ENCODE measurements around the gene KRTDAP. TPM values are rescaled to one million over a fixed set of nuclear protein-coding genes. Genes with fewer than 3 reads are reported as not detected.

Gene KRTDAP
- total and polyA plus RNA-seq, 10 of the 15 experiments (the other 5 are each of a cell fraction or from before 2014, with no cell fraction given) = 0.23 TPM; not detected in 9

DNA sequence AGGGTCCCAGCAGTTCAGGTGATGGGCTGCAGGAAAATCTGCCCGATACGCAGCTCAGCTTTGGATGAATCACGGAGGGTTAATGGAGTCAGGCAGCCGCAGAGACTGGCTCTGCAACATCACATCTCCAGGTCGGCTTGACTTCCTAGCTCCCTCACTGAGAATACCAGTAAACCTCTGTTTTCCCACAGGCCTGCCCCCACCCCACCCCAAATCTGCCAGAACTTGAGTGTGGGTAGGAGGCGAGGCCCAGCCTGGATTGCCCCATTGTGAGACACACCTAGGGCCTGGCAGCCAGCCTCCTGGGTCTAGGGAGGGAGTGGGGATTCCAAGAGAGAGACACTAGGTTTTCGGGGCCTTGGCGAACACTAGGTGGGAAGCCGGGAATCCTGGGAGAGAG lies 3.7 kb upstream of the KRTDAP start (continued):
- TF ChIP-seq MTA3 (IDR thresholded peaks at IDR 0.05; ENCODE audit: borderline replicate concordance, low read length) (no peak), GATAD2B (conservative IDR thresholded peaks at IDR 0.05; ENCODE audit: low read depth) (no peak), FOXK2 (IDR thresholded peaks at IDR 0.05) (no peak)

DNA sequence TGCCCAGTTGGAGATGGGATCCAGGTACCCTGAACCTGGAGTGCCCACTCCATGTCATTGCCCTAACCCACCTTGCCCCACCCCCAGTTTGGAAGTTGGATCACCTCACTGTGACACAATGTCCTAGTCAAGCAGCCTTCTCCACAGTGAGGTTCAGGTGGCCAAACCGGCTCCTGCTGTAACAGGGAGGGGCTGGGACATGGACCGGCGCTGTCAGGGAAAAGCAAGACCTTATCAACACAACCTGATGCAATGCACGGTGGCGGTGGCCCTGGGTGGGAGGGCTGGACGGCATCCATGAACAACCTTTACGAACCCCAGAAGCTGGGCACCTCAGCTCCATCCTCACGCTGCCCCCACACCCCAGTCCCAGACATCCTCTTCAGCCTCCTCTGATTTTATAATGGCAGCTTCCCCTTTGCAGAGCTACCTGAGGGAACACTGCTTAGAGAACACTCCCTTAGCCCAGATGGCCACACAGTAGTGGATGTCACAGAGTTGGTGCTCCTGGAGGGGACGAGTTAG lies 1.6 kb upstream of the KRTDAP start:
- no peak overlapping the region for H3K4me3 ChIP-seq
- BruUV-seq (replicated peaks) = no TSS peak
- no peak for DNase-seq (ENCODE audit: low read depth, low spot score)
- no peak for FAIRE-seq
- ChIA-PET RAD21 (ENCODE audit: unreplicated experiment) (interaction anchor here (0.8 to 1.5 kb wide), 3 partner anchors 18 to 139 kb away, joined by 3 to 4 read pairs (median 4); no protein-coding TSS in a partner anchor), CTCF (interaction anchor here (0.6 to 7.2 kb wide), 12 partner anchors 18 to 176 kb away, joined by 3 to 111 read pairs (median 4); no protein-coding TSS in a partner anchor), SMC1A (ENCODE audit: uncharacterized antibody, unreplicated experiment) (interaction anchor here (0.7 to 2.7 kb wide), 6 partner anchors 13 to 157 kb away, joined by 3 to 17 read pairs (median 4); no protein-coding TSS in a partner anchor), POLR2A (interaction anchor here (1.5 kb wide), 1 partner anchor 135 kb away, joined by 13 read pairs; no protein-coding TSS in a partner anchor)
- TF ChIP-seq, protein P1, sequence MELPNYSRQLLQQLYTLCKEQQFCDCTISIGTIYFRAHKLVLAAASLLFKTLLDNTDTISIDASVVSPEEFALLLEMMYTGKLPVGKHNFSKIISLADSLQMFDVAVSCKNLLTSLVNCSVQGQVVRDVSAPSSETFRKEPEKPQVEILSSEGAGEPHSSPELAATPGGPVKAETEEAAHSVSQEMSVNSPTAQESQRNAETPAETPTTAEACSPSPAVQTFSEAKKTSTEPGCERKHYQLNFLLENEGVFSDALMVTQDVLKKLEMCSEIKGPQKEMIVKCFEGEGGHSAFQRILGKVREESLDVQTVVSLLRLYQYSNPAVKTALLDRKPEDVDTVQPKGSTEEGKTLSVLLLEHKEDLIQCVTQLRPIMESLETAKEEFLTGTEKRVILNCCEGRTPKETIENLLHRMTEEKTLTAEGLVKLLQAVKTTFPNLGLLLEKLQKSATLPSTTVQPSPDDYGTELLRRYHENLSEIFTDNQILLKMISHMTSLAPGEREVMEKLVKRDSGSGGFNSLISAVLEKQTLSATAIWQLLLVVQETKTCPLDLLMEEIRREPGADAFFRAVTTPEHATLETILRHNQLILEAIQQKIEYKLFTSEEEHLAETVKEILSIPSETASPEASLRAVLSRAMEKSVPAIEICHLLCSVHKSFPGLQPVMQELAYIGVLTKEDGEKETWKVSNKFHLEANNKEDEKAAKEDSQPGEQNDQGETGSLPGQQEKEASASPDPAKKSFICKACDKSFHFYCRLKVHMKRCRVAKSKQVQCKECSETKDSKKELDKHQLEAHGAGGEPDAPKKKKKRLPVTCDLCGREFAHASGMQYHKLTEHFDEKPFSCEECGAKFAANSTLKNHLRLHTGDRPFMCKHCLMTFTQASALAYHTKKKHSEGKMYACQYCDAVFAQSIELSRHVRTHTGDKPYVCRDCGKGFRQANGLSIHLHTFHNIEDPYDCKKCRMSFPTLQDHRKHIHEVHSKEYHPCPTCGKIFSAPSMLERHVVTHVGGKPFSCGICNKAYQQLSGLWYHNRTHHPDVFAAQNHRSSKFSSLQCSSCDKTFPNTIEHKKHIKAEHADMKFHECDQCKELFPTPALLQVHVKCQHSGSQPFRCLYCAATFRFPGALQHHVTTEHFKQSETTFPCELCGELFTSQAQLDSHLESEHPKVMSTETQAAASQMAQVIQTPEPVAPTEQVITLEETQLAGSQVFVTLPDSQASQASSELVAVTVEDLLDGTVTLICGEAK (IDR thresholded peaks at IDR 0.05; ENCODE audit: borderline replicate concordance) = no peak
- TF ChIP-seq, protein P2, sequence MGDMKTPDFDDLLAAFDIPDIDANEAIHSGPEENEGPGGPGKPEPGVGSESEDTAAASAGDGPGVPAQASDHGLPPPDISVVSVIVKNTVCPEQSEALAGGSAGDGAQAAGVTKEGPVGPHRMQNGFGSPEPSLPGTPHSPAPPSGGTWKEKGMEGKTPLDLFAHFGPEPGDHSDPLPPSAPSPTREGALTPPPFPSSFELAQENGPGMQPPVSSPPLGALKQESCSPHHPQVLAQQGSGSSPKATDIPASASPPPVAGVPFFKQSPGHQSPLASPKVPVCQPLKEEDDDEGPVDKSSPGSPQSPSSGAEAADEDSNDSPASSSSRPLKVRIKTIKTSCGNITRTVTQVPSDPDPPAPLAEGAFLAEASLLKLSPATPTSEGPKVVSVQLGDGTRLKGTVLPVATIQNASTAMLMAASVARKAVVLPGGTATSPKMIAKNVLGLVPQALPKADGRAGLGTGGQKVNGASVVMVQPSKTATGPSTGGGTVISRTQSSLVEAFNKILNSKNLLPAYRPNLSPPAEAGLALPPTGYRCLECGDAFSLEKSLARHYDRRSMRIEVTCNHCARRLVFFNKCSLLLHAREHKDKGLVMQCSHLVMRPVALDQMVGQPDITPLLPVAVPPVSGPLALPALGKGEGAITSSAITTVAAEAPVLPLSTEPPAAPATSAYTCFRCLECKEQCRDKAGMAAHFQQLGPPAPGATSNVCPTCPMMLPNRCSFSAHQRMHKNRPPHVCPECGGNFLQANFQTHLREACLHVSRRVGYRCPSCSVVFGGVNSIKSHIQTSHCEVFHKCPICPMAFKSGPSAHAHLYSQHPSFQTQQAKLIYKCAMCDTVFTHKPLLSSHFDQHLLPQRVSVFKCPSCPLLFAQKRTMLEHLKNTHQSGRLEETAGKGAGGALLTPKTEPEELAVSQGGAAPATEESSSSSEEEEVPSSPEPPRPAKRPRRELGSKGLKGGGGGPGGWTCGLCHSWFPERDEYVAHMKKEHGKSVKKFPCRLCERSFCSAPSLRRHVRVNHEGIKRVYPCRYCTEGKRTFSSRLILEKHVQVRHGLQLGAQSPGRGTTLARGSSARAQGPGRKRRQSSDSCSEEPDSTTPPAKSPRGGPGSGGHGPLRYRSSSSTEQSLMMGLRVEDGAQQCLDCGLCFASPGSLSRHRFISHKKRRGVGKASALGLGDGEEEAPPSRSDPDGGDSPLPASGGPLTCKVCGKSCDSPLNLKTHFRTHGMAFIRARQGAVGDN (IDR thresholded peaks at IDR 0.05) = no peak
- TF ChIP-seq ZNF274 (IDR thresholded peaks at IDR 0.05; ENCODE audit: insufficient read depth, insufficient read length) (no peak), MEF2A (IDR thresholded peaks at IDR 0.05; ENCODE audit: insufficient read depth, low read depth, low read length) (no peak), SP1 (IDR thresholded peaks at IDR 0.05; ENCODE audit: low read depth, low read length) (no peak), SMAD5 (IDR thresholded peaks at IDR 0.05; ENCODE audit: low read depth) (no peak)
- H3K4me2 ChIP-seq (ENCODE audit: control insufficient read depth, insufficient read depth) = no peak overlapping the region
- H3K27me3 ChIP-seq (replicated peaks in 1 of 2; ENCODE audit: control insufficient read depth in 2 of 2, insufficient read depth in 2 of 2, low read length in 1 of 2) = peaks cover 0 to 2% of the 10 kb centered on the region in 2 experiments; a peak in 1 of 4 replicates
- H3K4me1 ChIP-seq (ENCODE audit: control insufficient read depth, insufficient read depth, low read length) = peaks cover 9% of the 10 kb centered on the region
- H3K36me3 ChIP-seq (ENCODE audit: control insufficient read depth in 2 of 2, insufficient read depth in 2 of 2, low read length in 1 of 2) = no peaks in the 10 kb centered on the region
- H2AFZ ChIP-seq (ENCODE audit: control insufficient read depth, low read depth, low read length) = no peak overlapping the region
- WGBS (ENCODE audit: insufficient coverage, insufficient replicate concordance, low lambda C conversion rate, missing lambda C conversion rate) = 60% methylated on average over 9 of the region's 9 CpGs
- no peaks in the 10 kb centered on the region for H3K9me3 ChIP-seq (replicated peaks; ENCODE audit: control insufficient read depth, insufficient read depth, low read length)
- no peaks in the 10 kb centered on the region for H3K79me2 ChIP-seq (ENCODE audit: control insufficient read depth, insufficient read depth, low read length)
- no peak for ATAC-seq
- intact Hi-C loops (cut with micrococcal nuclease; ENCODE audit: unreplicated experiment) = loop anchor here (10.0 kb wide), 1 partner anchor 227 kb away; the partner anchor contains the start of gene USF2
- no peaks in the 10 kb centered on the region for H4K20me1 ChIP-seq (ENCODE audit: control insufficient read depth, insufficient read depth)
- H3K27ac ChIP-seq (ENCODE audit: control insufficient read depth, insufficient read depth) = no peak overlapping the region
- in situ Hi-C loops (cut with MboI) = no loop called here
- H3K9ac ChIP-seq (ENCODE audit: control insufficient read depth, insufficient read depth, low read length) = no peak overlapping the region

All from GM12878 (cell line).